ENCODE data around the gene ZNF432.
"Not testable (repeated sequence)": the region's sequence is repeated elsewhere in the genome, so short reads cannot be mapped to it uniquely, and the experiment has no call there.

Gene ZNF432

DNA sequence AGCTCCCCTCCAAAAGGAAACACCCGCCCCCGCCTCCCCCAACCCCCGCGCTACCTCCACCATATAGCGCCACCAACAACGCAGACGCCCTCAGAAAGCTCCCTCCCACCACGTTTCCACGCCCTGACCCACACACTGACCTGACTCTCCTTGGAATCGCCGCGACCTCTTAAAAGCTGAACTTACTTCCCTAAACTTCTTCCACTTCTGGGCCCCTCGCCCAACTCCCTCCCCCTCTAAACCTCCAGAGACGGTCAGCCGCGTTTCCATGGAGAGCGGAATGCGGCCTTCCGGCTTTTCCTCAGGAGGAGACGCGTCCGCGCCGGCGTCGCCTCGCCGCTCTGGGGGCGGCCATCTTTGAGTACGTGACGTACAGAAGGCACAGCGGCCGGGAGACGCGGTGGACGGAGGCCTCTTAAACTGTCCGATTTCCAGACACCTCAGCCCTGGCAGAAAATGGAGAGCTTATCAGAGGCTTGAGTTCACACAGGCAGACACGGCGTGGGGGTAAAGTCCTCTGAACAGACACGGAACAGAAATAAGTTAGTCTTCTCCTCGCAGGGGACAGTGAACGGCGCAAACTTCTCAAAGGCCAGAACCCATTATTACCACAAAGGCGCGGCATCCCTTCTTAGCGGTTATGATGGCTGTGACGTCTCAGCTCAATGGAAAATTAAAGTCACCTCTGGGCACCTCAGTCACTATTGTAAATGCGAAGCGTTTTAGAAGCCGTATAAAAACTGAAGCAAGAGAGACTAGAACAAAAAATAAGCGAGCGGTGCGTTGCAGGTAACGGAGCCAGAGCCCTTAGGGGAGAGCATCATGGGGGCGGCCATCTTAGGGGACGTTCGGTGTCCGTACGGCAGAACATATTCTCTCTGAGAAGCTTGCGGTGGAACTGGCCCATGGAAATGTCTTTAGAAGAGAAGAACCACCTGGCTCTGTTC is at the start of gene ZNF432:
Gene ZNF432, minus strand, starts transcription at position 284 of the 947 bp plus-strand sequence. CDS start 1,970 bp downstream, outside the sequence.
- peak; percentile 79 for DNase-seq (ENCODE audit: low spot score)

DNA sequence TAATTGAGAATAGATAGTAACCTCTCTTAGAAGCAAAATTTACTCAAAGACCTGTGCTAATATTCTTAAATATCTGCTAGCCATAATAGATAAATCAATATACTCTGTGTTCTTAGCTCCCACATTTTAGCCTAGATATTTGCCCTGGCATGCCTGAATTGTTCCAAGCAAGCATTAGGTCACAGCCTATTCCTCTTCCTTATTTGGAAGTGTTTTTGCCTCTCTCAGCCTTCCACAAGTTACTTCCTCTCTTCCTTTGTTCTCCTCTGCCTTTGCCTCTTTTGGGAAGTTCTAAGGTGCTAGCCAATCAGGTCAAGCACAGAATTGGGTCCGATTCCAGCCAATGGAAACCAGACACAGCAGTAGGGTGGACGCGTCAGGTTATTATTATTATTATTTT is 47.8 kb upstream of the ZNF432 start:
- DNase-seq (ENCODE audit: low spot score): not testable (repeated sequence)

- peak; percentile 80 for DNase-seq (ENCODE audit: low spot score)
These were observed 46.8 kb upstream of the ZNF432 start, which contains the start of gene ZNF841 for GRCh38 chr19:52095172-52096014. ZNF841 (minus strand) TSS chr19:52095765; CDS start chr19:52084801, 10,964 bp downstream.

GRCh38 chr19:52094526-52095130 is 46.0 kb upstream of the ZNF432 start:
- DNase-seq (ENCODE audit: low spot score): no peak

GRCh38 chr19:52086481-52086880 is 37.8 kb upstream of the ZNF432 start:
- DNase-seq (ENCODE audit: low spot score): no peak

- DNase-seq (ENCODE audit: low spot score): no peak
These were observed 21.9 kb upstream of the ZNF432 start for GRCh38 chr19:52070496-52070895.

DNA sequence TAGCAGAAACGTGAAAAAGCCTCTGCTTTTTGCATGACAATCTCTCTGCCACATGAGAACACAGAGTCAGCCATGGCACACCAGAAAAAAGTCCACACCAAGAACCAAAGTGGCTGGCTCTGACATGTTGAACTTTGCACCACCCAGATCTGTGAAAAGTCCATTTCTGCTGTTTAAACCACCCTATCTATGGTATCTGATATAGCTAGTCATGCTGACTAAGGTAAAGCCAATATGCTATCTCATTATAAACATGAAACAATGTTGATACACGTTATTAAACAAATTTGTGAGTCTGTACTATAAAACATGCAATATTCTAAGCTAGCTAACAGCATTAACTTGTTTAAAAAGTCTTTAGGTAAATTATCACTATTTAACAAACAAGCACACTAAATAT is 21.0 kb upstream of the ZNF432 start:
- no peak for DNase-seq (ENCODE audit: low spot score)

DNA sequence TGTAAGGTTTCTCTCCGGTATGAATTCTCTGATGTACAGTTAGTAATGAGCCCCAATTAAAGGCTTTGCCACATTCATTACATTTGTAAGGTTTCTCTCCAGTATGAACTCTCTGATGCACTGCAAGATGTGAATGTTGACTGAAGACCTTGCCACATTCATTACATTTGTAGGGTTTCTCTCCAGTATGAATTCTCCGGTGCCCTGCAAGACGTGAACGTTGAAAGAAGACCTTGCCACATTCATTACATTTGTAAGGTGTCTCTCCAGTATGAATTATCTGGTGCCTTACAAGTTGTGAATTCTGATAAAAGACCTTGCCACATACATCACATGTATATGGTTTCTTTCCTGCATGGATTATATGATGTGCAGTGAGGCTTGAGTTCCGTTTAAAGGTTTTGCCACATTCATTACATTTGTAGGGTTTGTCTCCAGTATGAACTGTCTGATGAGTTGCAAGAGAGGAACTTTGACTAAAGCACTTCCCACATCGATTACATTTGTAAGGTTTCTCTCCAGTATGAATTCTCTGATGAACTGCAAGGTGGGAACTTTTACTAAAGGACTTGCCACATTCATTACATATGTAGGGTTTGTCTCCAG is 17.7 kb upstream of the ZNF432 start:
- DNase-seq (ENCODE audit: low spot score): no peak

- no peak for DNase-seq (ENCODE audit: low spot score)
These were observed 16.8 kb upstream of the ZNF432 start for GRCh38 chr19:52065399-52065798.

GRCh38 chr19:52056480-52056879 is 7.8 kb upstream of the ZNF432 start:
- DNase-seq (ENCODE audit: low spot score): not testable (repeated sequence)

DNA sequence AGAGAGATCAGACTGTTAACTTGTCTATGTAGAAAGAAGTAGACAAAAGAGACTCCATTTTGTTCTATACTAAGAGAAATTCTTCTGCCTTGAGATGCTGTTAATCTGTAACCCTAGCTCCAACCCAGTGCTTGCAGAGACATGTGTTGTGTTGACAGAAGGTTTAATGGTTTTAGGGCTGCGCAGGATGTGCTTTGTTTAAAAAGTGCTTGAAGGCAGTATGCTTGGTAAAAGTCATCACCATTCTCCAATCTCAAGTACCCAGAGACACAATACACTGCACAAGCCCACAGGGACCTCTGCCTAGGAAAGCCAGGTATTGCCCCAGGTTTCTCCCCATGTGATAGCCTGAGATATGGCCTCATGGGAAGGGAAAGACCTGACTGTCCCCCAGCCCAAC is 3.1 kb upstream of the ZNF432 start:
- not testable (repeated sequence) for DNase-seq (ENCODE audit: low spot score)

GRCh38 chr19:52039169-52039568 is 9.5 kb downstream of the ZNF432 start:
- DNase-seq (ENCODE audit: low spot score): no peak

DNA sequence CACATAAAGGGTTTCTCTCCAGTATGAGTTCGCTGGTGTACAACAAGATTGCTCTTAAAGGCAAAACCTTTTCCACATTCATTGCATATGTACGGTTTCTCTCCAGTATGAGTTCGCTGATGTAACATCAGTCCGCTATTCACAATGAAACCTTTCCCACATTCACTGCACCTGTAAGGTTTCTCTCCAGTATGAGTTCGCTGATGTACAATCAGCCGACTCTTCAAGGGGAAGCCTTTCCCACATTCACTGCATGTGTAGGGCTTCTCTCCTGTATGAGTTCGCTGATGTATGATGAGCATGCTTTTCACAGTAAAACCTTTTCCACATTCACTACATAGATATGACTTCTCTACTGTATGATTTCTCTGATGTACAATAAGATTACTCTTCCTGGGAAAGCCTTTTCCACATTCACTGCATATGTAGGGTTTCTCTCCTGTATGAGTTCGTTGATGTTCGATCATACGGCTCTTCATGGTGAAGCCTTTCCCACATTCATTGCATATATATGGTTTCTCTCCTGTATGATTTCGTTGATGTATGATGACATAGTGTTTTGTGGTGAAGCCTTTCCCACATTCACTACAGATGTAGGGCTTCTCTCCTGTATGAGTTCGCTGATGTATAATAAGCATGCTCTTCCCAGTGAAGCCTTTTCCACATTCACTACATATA is 14.4 kb downstream of the ZNF432 start:
- no peak for DNase-seq (ENCODE audit: low spot score)

- DNase-seq (ENCODE audit: low spot score): no peak
These were observed 19.9 kb downstream of the ZNF432 start for GRCh38 chr19:52028780-52029123.

DNA sequence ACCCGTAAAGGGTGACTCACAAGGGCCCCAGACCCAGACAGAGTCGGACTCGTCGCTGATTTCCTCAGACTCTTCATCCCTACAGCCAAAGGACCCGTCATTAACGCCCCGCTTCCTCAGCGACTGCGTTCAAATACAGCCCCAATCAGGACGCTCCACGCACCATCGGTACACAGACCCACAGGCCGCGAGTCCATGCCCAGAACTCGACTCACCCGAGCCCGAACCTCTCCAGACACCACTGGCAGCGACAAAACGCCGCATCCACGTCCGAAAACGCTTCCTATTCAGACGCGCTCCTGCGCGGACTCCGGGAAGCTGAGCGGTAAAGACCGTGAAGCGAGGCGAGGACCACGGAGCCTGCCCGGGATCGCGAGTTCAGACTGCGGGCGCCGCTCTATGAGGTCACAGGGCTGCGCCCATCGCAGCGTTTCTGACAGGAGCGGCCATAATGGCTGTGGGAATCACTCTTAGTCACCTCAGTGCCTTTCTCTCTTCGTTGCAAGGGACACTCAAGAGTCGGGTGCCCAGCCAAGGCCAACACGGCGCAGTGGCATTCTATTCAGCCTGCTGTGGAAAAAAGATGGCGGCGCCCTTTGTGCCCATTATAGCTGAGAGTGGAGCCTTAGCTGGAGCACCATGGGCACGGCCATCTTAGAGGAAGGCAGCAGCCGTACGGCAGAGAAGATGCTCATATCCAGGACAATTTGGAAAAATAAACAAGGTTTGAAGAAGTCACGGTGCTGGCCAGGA is 20.4 kb downstream of the ZNF432 start, which contains the start of gene ZNF614:
Gene ZNF614, minus strand, starts transcription at position 353 of the 753 bp plus-strand sequence. CDS start 2,634 bp downstream, outside the sequence.
- DNase-seq (ENCODE audit: low spot score): peak; percentile 75

- not testable (repeated sequence) for DNase-seq (ENCODE audit: low spot score)
These were observed 22.2 kb downstream of the ZNF432 start for GRCh38 chr19:52026255-52026990.

- DNase-seq (ENCODE audit: low spot score): not testable (repeated sequence)
These were observed 24.2 kb downstream of the ZNF432 start for GRCh38 chr19:52024478-52024877.

DNA sequence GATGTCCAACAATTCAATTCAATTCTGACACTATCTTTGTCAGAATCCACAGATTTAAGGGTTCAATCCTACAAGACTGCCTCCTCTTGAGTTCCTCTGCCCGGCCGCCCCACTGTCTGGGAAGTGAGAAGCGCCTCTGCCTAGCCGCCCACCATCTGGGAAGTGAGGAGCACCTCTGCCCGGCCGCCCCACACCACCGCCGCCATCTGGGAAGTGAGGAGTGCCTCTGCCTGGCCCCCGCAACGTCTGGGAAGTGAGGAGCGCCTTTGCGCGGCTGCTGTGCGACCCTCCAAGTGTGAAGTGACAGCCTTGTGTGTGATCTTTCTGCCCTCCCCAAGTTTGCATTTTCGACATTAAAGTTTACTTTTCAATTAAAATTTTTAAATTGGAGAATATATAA is 26.4 kb downstream of the ZNF432 start:
- no peak for DNase-seq (ENCODE audit: low spot score)

GRCh38 chr19:52020506-52020905 is 28.1 kb downstream of the ZNF432 start:
- DNase-seq (ENCODE audit: low spot score): no peak

GRCh38 chr19:52010674-52011073 is 38.0 kb downstream of the ZNF432 start:
- DNase-seq (ENCODE audit: low spot score): no peak
